Karpas-422 (cell line): ENCODE data around the gene NUDC. TPM values are rescaled to one million over a fixed set of nuclear protein-coding genes. Genes with fewer than 3 reads are reported as not detected.
"Not testable (repeated sequence)": the region's sequence is repeated elsewhere in the genome, so short reads cannot be mapped to it uniquely, and the experiment has no call there.

ENCODE experiments used
- DNase-seq: peaks from one replicate; pipeline ENCODE4 v3.0.0-alpha.2; 2015
- H2AFZ ChIP-seq: fragments of 200-600 bp; sonication (generic); 2 replicates; pipeline ENCODE4 v1.6.1; 2014; ENCODE audit warnings: antibody characterized with exemption, low read length, mixed read lengths
- H3K27ac ChIP-seq: fragments of 200-600 bp; sonication (generic); 2 replicates; pipeline ENCODE4 v1.5.1; 2014; ENCODE audit warnings: mild to moderate bottlenecking, low read length, moderate library complexity
- H3K27me3 ChIP-seq: fragments of 200-600 bp; sonication (generic); 2 replicates; pipeline ENCODE4 v1.6.1; 2014; ENCODE audit warnings: low read length, mixed read lengths
- H3K36me3 ChIP-seq: fragments of 200-600 bp; sonication (generic); 2 replicates; pipeline ENCODE4 v1.6.1; 2014; ENCODE audit warnings: low read length, mixed read lengths; ENCODE audit not compliant: insufficient read depth
- H3K4me1 ChIP-seq: fragments of 200-600 bp; sonication (generic); 2 replicates; pipeline ENCODE4 v1.6.1; 2014; ENCODE audit warnings: mild to moderate bottlenecking, low read length, mixed read lengths
- H3K4me2 ChIP-seq: fragments of 200-600 bp; sonication (generic); 2 replicates; pipeline ENCODE4 v1.6.1; 2014; ENCODE audit warnings: low read length, low read depth, mild to moderate bottlenecking; ENCODE audit not compliant: poor library complexity, severe bottlenecking
- H3K4me3 ChIP-seq: fragments of 200-600 bp; sonication (generic); 2 replicates; pipeline ENCODE4 v1.5.1; 2014; ENCODE audit warnings: mild to moderate bottlenecking, antibody characterized with exemption, low read length, mixed read lengths
- H3K79me2 ChIP-seq: fragments of 200-600 bp; sonication (generic); 2 replicates; pipeline ENCODE4 v1.6.1; 2014; ENCODE audit warnings: mild to moderate bottlenecking, low read length, mixed read lengths
- H3K9ac ChIP-seq: fragments of 200-600 bp; sonication (generic); 2 replicates; pipeline ENCODE4 v1.6.0; 2014; ENCODE audit warnings: low read length
- H3K9me2 ChIP-seq: fragments of 200-600 bp; sonication (generic), shearing (Covaris generic); replicated peaks from 2 replicates; pipeline ENCODE4 v1.6.0; 2014; ENCODE audit warnings: mild to moderate bottlenecking, low read length, moderate library complexity; ENCODE audit not compliant: insufficient read depth
- H3K9me3 ChIP-seq: fragments of 300-700, 200-600 bp; sonication (generic); 2 replicates; pipeline ENCODE4 v1.6.1; 2014; ENCODE audit warnings: low read length, mixed read lengths
- H4K20me1 ChIP-seq: fragments of 200-600 bp; sonication (generic); 2 replicates; pipeline ENCODE4 v1.6.1; 2014; ENCODE audit warnings: mild to moderate bottlenecking, antibody characterized with exemption, low read length, low read depth; ENCODE audit not compliant: insufficient read depth
- total RNA-seq: library from RNA; depleted of rRNA; stranded (reverse); fragments of >200 nt; shearing (Covaris generic); gene quantifications from 2 replicates; pipeline ENCODE4 v1.2.3, GENCODE V29; 2014; ENCODE audit warnings: low replicate concordance; rRNA removed

Gene NUDC
- total RNA-seq: 28.1 and 76.6 TPM in 2 replicates

DNA sequence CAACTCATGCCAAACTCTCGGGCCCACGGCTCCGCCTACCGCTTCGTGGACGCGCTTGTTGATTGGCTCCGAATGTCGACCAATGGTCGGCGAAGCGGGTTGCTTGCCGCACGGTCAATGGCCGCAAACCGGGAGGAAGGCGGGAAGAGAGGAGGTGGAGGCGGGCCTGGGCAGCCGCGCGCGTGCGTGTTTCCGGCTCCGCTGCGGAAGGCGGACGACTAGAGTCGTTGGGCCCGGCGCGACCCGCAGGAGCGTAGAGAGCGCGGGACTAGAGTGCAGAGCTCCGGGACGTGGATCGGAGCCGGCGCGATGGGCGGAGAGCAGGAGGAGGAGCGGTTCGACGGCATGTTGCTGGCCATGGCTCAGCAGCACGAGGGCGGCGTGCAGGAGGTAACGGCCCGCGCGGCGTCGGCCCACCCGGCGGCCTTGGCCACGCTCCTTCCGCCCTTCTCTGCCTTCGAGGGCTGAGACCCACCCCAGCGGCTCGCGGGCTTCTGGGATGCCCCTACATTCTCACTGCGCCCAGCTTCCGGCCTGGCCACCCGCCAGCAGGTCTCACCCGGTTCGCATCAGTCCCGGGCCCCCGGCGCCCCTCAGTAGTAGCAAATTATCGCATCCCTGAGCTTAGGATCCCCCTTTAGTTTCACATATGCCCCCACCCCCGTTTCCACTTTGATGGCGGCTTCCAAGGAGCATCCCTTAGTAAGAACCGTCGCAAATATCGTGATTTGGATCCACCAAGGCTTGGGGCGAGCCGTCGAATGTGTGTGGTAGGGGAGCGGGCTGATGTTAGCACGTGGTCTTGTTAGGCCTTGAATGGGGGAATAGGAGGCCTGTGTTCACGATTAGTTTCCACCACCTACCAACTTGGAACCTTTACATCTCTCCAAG is at the start of gene NUDC:
NUDC (plus strand) TSS at position 204 of the 891 bp plus-strand sequence; CDS start at position 310, 106 bp downstream.
- DNase-seq: peak; percentile 99
- peak within 1 kb of the TSS; percentile 98 for H2AFZ ChIP-seq

DNA sequence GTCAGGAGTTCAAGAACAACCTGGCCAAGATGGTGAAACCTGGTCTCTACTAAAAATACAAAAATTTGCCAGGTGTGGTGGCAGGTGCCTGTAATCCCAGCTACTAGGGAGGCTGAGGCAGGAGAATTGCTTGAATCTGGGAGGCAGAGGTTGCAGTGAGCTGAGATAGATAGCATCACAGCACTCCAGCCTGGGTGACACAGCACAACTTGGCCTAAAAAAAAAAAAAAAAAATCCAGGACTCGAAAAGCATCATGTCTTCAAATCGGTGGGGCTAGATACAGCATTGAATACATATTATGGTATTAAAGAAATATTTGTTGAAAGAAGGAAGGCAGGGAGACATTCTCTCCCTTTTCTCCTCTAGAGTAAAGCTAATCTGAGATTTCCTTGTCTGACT is 48.4 kb upstream of the NUDC start:
- not testable (repeated sequence) for H3K4me1 ChIP-seq, H3K9ac ChIP-seq, H3K9me3 ChIP-seq, H3K4me3 ChIP-seq, H3K36me3 ChIP-seq, DNase-seq, H2AFZ ChIP-seq, H3K27ac ChIP-seq, H3K4me2 ChIP-seq, H3K79me2 ChIP-seq, H4K20me1 ChIP-seq, H3K27me3 ChIP-seq, H3K9me2 ChIP-seq

More for the DNA sequence above, at the start of gene NUDC:
- peaks cover 25% of the 10 kb centered on the region for H3K4me1 ChIP-seq
- no peaks in the 10 kb centered on the region for H3K9me2 ChIP-seq
- H3K4me2 ChIP-seq: peak within 1 kb of the TSS; percentile 99
- peaks cover 39% of the 10 kb centered on the region for H3K79me2 ChIP-seq
- H4K20me1 ChIP-seq: peaks cover 24% of the 10 kb centered on the region
- H3K9me3 ChIP-seq: no peaks in the 10 kb centered on the region
- no peaks in the 10 kb centered on the region for H3K27me3 ChIP-seq
- peak within 1 kb of the TSS; percentile 100 for H3K9ac ChIP-seq
- H3K36me3 ChIP-seq: peaks cover 23% of the 10 kb centered on the region
- H3K27ac ChIP-seq: peak within 1 kb of the TSS; percentile 79
- peak within 1 kb of the TSS; percentile 99 for H3K4me3 ChIP-seq

DNA sequence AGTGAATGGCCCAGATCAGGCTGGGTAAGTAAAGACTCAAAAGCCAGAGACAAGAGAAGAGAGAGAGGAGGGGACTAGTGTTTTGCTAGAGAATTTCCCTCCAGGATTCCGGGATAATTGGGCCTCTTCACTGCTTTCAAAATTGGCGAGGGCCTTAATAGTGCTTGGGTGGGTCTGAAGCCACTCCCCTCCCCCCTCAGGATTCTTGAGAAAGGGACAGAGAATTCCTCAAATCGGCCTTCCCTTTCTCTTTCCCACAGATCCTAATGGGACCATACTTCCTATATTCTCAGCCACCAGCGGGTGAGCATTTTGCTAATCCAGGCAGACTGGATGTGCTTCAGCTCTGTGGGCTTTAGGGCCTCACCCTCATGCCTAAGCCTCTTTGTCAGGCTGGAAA is 46.6 kb upstream of the NUDC start:
- H2AFZ ChIP-seq: no peak overlapping the region
- H3K4me3 ChIP-seq: no peak overlapping the region
- no peaks in the 10 kb centered on the region for H3K79me2 ChIP-seq
- peaks cover 8% of the 10 kb centered on the region for H3K4me1 ChIP-seq
- H3K9me3 ChIP-seq: no peaks in the 10 kb centered on the region
- H4K20me1 ChIP-seq: no peaks in the 10 kb centered on the region
- H3K9me2 ChIP-seq: no peaks in the 10 kb centered on the region
- no peak for DNase-seq
- H3K9ac ChIP-seq: no peak overlapping the region
- H3K27me3 ChIP-seq: no peaks in the 10 kb centered on the region
- H3K27ac ChIP-seq: no peak overlapping the region
- H3K36me3 ChIP-seq: peaks cover 10% of the 10 kb centered on the region
- no peak overlapping the region for H3K4me2 ChIP-seq

DNA sequence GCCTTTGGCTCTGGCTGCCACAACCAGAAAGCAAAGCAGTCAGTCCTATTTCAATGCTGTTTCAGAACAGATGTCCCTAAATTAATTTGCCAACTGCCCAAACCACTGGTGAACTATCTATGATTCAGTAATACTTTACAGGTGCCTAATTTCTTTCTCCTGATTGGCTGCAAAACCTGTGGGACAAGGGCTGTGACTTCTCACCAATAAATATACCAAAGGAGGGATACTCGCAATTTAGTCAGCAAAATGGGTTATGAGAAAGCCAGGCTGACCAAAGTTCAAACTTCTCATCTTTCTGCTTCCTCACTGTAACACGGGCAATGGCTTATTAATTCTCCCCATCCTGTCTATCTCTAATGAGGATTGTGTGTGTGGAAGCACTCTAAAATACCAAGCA is 44.2 kb upstream of the NUDC start:
- no peaks in the 10 kb centered on the region for H3K79me2 ChIP-seq
- H3K36me3 ChIP-seq: peaks cover 23% of the 10 kb centered on the region
- H3K27me3 ChIP-seq: no peaks in the 10 kb centered on the region
- H3K4me2 ChIP-seq: peak overlapping the region; percentile 47
- no peaks in the 10 kb centered on the region for H3K9me2 ChIP-seq
- H2AFZ ChIP-seq: no peak overlapping the region
- H4K20me1 ChIP-seq: no peaks in the 10 kb centered on the region
- no peak overlapping the region; the same call in 1 of the 2 replicates for H3K9ac ChIP-seq
- no peak overlapping the region for H3K4me3 ChIP-seq
- DNase-seq: no peak
- H3K4me1 ChIP-seq: peaks cover 8% of the 10 kb centered on the region
- H3K27ac ChIP-seq: peak overlapping the region; percentile 34
- H3K9me3 ChIP-seq: no peaks in the 10 kb centered on the region

DNA sequence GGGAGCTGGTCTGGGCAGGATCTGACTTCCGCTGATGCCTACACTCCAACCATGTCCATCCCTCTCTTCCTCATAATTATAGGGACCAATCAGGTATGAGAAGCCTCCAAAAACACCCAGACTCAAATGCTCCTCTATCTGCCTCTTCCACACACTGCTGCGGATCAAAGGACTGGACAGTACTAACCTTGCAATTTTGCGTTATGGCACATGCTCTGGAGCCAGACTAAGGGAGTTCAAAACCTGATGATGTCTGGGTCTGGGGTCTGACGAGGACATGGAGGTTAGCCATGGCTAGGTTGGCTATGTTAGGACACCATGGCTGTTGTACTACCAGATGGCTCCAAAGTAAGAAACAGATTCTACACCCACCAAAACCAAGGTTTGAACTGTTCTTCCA is 41.8 kb upstream of the NUDC start:
- Histone ChIP-seq H3K36me3 (peaks cover 40% of the 10 kb centered on the region), H3K4me2 (no peak overlapping the region), H4K20me1 (no peaks in the 10 kb centered on the region), H3K9ac (no peak overlapping the region), H3K27ac (no peak overlapping the region), H3K27me3 (no peaks in the 10 kb centered on the region), H3K4me1 (peaks cover 8% of the 10 kb centered on the region), H3K4me3 (no peak overlapping the region), H3K9me3 (no peaks in the 10 kb centered on the region), H3K79me2 (0 out of 2 replicates have a peak, but pooled peaks cover 3% of the 10 kb centered on the region), H2AFZ (no peak overlapping the region), H3K9me2 (no peaks in the 10 kb centered on the region)
- no peak for DNase-seq

DNA sequence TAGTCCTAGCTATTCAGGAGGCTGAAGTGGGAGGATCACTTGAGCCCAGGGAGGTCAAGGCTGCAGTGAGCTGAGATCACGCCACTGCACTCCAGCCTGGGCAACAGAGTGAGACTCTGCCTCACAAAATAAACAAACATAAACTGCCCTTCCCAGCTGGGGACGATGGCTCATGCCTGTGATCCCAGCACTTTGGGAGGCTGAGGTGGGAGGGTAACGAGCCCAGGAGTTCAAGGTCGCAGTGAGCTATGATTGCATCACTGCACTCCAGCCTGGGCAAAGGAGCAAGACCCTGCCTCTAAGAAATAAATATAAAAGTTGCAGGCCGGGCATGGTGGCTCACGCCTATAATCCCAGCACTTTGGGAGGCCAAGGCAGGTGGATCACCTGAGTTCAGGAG is 39.9 kb upstream of the NUDC start:
- H3K9ac ChIP-seq, H3K9me3 ChIP-seq, H3K4me1 ChIP-seq, H4K20me1 ChIP-seq, H3K79me2 ChIP-seq, H3K27me3 ChIP-seq, H3K4me2 ChIP-seq, H3K27ac ChIP-seq, H2AFZ ChIP-seq, H3K4me3 ChIP-seq, H3K9me2 ChIP-seq, DNase-seq: not testable (repeated sequence)
- peaks cover 52% of the 10 kb centered on the region for H3K36me3 ChIP-seq

DNA sequence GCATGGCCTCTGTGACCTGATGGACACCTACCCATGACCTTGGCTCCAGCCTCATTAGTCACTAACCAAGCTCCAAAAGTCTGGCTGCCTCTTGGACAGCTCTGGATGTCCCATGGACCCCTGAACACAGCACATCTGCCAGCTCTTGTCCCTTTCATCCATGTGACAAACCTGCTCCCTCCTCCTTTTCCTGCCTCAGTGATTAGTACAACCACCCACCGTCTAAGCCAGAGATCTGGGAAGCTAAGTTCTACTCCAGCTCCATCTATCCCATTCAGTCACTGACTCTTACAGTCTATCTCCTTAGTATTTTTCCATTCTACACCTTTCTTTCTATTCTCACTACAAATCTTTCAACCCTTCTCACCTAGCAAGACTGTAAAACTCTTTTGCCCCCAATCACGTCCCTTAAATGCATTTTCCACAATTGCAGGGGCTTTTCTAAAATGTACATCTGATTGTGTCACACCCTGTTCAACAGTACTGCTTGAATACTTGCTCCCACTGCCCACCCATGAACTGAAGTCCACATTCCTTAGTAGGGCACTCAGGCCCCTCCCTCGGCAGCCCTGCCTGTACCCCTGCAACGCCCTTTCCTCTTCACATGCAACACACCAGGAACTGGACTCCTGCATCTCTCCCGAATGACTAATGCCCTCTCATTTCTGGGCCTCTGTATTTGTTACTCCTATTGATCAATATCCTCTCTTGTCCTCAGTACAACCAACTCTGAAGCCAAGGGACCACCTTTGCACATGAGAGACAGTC is 38.7 kb upstream of the NUDC start:
- no peak overlapping the region for H3K27ac ChIP-seq
- peaks cover under 1% of the 10 kb centered on the region for H3K4me1 ChIP-seq
- H3K27me3 ChIP-seq: no peaks in the 10 kb centered on the region
- H3K9ac ChIP-seq: no peak overlapping the region
- no peak overlapping the region for H3K4me2 ChIP-seq
- no peak overlapping the region for H2AFZ ChIP-seq
- H3K9me2 ChIP-seq: no peaks in the 10 kb centered on the region
- no peak for DNase-seq
- H3K9me3 ChIP-seq: no peaks in the 10 kb centered on the region
- peaks cover 44% of the 10 kb centered on the region for H3K36me3 ChIP-seq
- no peaks in the 10 kb centered on the region for H4K20me1 ChIP-seq
- no peak overlapping the region for H3K4me3 ChIP-seq
- peaks cover 6% of the 10 kb centered on the region; the same call in 1 of the 2 replicates for H3K79me2 ChIP-seq

DNA sequence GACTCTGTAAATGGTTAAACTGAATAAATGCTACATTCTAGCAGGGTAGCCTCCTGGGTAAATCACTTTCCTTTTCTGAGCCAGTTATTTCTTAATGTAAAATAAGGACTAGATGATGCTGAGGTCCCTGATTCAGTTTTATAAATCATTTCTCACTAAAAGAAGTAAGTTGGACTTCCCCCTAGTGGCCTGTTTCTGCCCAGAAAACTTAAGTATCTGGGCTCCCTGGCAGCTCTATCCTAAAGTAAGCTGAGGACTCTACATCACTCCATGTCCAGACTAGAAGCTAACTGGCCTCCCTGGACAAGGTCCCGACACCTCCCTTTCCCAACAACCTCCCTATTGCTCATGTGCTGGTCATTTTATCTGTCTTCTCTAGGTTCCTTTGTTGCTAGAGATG is 34.4 kb upstream of the NUDC start:
- peak; percentile 71 for DNase-seq
- no peaks in the 10 kb centered on the region for H3K9me2 ChIP-seq
- peaks cover 40% of the 10 kb centered on the region for H3K36me3 ChIP-seq

More for the DNA sequence above, 34.4 kb upstream of the NUDC start:
- H3K4me3 ChIP-seq: no peak overlapping the region
- H3K9me3 ChIP-seq: no peaks in the 10 kb centered on the region
- no peaks in the 10 kb centered on the region for H3K27me3 ChIP-seq
- H3K27ac ChIP-seq: no peak overlapping the region
- no peak overlapping the region for H3K9ac ChIP-seq
- peaks cover 6% of the 10 kb centered on the region; the same call in 1 of the 2 replicates for H4K20me1 ChIP-seq
- no peak overlapping the region for H2AFZ ChIP-seq
- peaks cover 20% of the 10 kb centered on the region for H3K4me1 ChIP-seq
- peaks cover 25% of the 10 kb centered on the region for H3K79me2 ChIP-seq
- H3K4me2 ChIP-seq: no peak overlapping the region
